ENCODE data around the gene THTPA. TPM values are rescaled to one million over a fixed set of nuclear protein-coding genes. Genes with fewer than 3 reads are reported as not detected.

Gene THTPA
- total RNA-seq, 2 donors from 2014 or later = 9.0 to 21.0 TPM

GRCh38 chr14:23514644-23514957 lies 41.5 kb upstream of the THTPA start:
- Histone ChIP-seq H3K4me3 (no peak overlapping the region), H3K4me1 (no peaks in the 10 kb centered on the region), H3K9me3 (no peaks in the 10 kb centered on the region), H3K9ac (ENCODE audit: low read depth in 2 of 2, low read length in 2 of 2) (no peak overlapping the region), H3K27me3 (no peaks in the 10 kb centered on the region), H3K27ac (no peak overlapping the region), H3K36me3 (no peaks in the 10 kb centered on the region)
- no peak for DNase-seq
- intact Hi-C loops (cut with DNase I) = no loop called here
- no peak for TF ChIP-seq CTCF (IDR thresholded peaks at IDR 0.05)

GRCh38 chr14:23517650-23518326 lies 38.3 kb upstream of the THTPA start:
- no peak overlapping the region for H3K27ac ChIP-seq

GRCh38 chr14:23518709-23519108 lies 37.4 kb upstream of the THTPA start:
- Histone ChIP-seq H3K36me3 (no peaks in the 10 kb centered on the region), H3K27ac (no peak overlapping the region), H3K4me1 (no peaks in the 10 kb centered on the region), H3K9ac (ENCODE audit: low read depth in 2 of 2, low read length in 2 of 2) (no peak overlapping the region), H3K27me3 (no peaks in the 10 kb centered on the region), H3K4me3 (no peak overlapping the region), H3K9me3 (no peaks in the 10 kb centered on the region)
- DNase-seq = no peak
- no peak for TF ChIP-seq CTCF (IDR thresholded peaks at IDR 0.05)
- intact Hi-C loops (cut with DNase I) = no loop called here

More at GRCh38 chr14:23517650-23518326, 38.3 kb upstream of the THTPA start:
- Histone ChIP-seq H3K9me3 (no peaks in the 10 kb centered on the region), H3K4me1 (no peaks in the 10 kb centered on the region), H3K36me3 (no peaks in the 10 kb centered on the region), H3K9ac (ENCODE audit: low read depth in 2 of 2, low read length in 2 of 2) (no peak overlapping the region), H3K4me3 (no peak overlapping the region), H3K27me3 (no peaks in the 10 kb centered on the region)
- intact Hi-C loops (cut with DNase I) = no loop called here
- no peak for TF ChIP-seq CTCF (IDR thresholded peaks at IDR 0.05)
- DNase-seq = no peak

GRCh38 chr14:23520899-23521533 lies 35.1 kb upstream of the THTPA start:
- Histone ChIP-seq H3K27me3 (no peaks in the 10 kb centered on the region), H3K9me3 (no peaks in the 10 kb centered on the region), H3K36me3 (no peaks in the 10 kb centered on the region), H3K9ac (ENCODE audit: low read depth in 2 of 2, low read length in 2 of 2) (no peak overlapping the region), H3K27ac (no peak overlapping the region), H3K4me1 (no peaks in the 10 kb centered on the region), H3K4me3 (no peak overlapping the region)
- intact Hi-C loops (cut with DNase I) = no loop called here
- DNase-seq = no peak
- TF ChIP-seq CTCF (IDR thresholded peaks at IDR 0.05) = no peak

- no peak for DNase-seq
- Histone ChIP-seq H3K9ac (ENCODE audit: low read depth in 2 of 2, low read length in 2 of 2) (no peak overlapping the region), H3K27ac (no peak overlapping the region), H3K4me3 (no peak overlapping the region), H3K36me3 (no peaks in the 10 kb centered on the region), H3K27me3 (no peaks in the 10 kb centered on the region), H3K4me1 (no peaks in the 10 kb centered on the region), H3K9me3 (no peaks in the 10 kb centered on the region)
- intact Hi-C loops (cut with DNase I) = no loop called here
- no peak for TF ChIP-seq CTCF (IDR thresholded peaks at IDR 0.05)
These were observed 34.1 kb upstream of the THTPA start for GRCh38 chr14:23521785-23522640.

Data from colonic mucosa (tissue), 4 donors.